Body of pancreas (tissue), 4 donors: ENCODE results near the gene NFS1.

Experiments
- POLR2A ChIP-seq, 3 donors: fragments of 450-650 bp; IDR thresholded peaks; one replicate each; pipeline ENCODE4 v1.6.1; 2016; ENCODE audit warnings: antibody characterized with exemption in 3 of 3, mild to moderate bottlenecking in 2 of 3
- TF ChIP-seq, protein P1 (sequence below), 7 experiments: fragments of 450-650 bp in 4 of 7; fragments of 200-600 bp in 3 of 7; sonication (generic) in 3 of 7; IDR thresholded peaks; one replicate each; pipeline ENCODE4 v1.5.1; 2016 to 2019; ENCODE audit warnings: antibody characterized with exemption in 7 of 7

GRCh38 chr20:35729836-35730582 lies 30.9 kb upstream of the NFS1 start:
- TF ChIP-seq, protein P1, sequence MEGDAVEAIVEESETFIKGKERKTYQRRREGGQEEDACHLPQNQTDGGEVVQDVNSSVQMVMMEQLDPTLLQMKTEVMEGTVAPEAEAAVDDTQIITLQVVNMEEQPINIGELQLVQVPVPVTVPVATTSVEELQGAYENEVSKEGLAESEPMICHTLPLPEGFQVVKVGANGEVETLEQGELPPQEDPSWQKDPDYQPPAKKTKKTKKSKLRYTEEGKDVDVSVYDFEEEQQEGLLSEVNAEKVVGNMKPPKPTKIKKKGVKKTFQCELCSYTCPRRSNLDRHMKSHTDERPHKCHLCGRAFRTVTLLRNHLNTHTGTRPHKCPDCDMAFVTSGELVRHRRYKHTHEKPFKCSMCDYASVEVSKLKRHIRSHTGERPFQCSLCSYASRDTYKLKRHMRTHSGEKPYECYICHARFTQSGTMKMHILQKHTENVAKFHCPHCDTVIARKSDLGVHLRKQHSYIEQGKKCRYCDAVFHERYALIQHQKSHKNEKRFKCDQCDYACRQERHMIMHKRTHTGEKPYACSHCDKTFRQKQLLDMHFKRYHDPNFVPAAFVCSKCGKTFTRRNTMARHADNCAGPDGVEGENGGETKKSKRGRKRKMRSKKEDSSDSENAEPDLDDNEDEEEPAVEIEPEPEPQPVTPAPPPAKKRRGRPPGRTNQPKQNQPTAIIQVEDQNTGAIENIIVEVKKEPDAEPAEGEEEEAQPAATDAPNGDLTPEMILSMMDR (IDR thresholded peaks at IDR 0.05): no peak
- TF ChIP-seq POLR2A (IDR thresholded peaks at IDR 0.05): no peak
